22Rv1 (cell line): ENCODE measurements around the gene C2orf92.

Experiments
- ZFX ChIP-seq: fragments of 450-650 bp; IDR thresholded peaks from 2 replicates; pipeline ENCODE4 v1.6.1; 2017; ENCODE audit warnings: antibody characterized with exemption, borderline replicate concordance
- TF ChIP-seq, protein P1 (sequence below): fragments of 450-650 bp; IDR thresholded peaks from 2 replicates; pipeline ENCODE4 v1.5.1; 2017; ENCODE audit warnings: mild to moderate bottlenecking

DNA sequence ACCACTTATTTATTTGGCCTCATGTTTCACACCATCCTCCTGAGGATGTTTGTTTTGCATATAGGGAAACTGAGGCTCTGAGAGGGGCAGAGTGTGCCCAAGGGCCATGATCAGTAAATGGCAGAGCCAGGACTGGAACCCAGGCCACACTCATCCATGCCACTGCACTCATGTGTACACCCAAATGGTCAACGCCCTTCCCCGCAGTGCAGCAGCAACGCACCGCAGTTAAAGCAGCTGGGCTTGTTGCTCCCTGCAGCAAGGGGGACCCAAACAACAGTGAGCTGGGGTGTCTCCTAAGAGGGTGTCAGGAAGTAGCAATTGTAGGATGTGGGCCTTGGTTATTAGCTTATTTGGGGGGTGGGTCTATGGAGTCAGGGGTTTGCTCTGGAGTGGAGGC, 80.5 kb downstream of the C2orf92 start:
- TF ChIP-seq, protein P1, sequence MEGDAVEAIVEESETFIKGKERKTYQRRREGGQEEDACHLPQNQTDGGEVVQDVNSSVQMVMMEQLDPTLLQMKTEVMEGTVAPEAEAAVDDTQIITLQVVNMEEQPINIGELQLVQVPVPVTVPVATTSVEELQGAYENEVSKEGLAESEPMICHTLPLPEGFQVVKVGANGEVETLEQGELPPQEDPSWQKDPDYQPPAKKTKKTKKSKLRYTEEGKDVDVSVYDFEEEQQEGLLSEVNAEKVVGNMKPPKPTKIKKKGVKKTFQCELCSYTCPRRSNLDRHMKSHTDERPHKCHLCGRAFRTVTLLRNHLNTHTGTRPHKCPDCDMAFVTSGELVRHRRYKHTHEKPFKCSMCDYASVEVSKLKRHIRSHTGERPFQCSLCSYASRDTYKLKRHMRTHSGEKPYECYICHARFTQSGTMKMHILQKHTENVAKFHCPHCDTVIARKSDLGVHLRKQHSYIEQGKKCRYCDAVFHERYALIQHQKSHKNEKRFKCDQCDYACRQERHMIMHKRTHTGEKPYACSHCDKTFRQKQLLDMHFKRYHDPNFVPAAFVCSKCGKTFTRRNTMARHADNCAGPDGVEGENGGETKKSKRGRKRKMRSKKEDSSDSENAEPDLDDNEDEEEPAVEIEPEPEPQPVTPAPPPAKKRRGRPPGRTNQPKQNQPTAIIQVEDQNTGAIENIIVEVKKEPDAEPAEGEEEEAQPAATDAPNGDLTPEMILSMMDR = no peak
- no peak for TF ChIP-seq ZFX
